Neural cell (in vitro differentiated cells): ENCODE measurements around the gene BMAL1. TPM values are rescaled to one million over a fixed set of nuclear protein-coding genes. Genes with fewer than 3 reads are reported as not detected.

Experiments used
- H2AFZ ChIP-seq: fragments of 200-600, 300-800 bp; sonication (generic), shearing (Covaris generic); 2 replicates; pipeline ENCODE4 v1.6.0; 2014; ENCODE audit warnings: low read depth, mild to moderate bottlenecking, antibody characterized with exemption, low read length, moderate library complexity
- H3F3A ChIP-seq: fragments of 200-600 bp; shearing (Covaris generic); 2 replicates; pipeline ENCODE4 v1.6.1; 2016; ENCODE audit warnings: mild to moderate bottlenecking, moderate library complexity, mixed read lengths, antibody characterized with exemption, low read length; ENCODE audit not compliant: insufficient read depth, poor library complexity, severe bottlenecking
- H3K27ac ChIP-seq: fragments of 200-600, 300-800 bp; sonication (generic), shearing (Covaris generic); 2 replicates; pipeline ENCODE4 v1.5.1; 2014; ENCODE audit warnings: mild to moderate bottlenecking, low read length, moderate library complexity
- H3K27me3 ChIP-seq: fragments of 300-800, 200-600 bp; sonication (generic), shearing (Covaris generic); 2 replicates; pipeline ENCODE4 v1.6.0; 2014; ENCODE audit warnings: mild to moderate bottlenecking, low read depth, low read length, moderate library complexity; ENCODE audit not compliant: insufficient read depth
- H3K36me3 ChIP-seq: fragments of 300-800, 200-600 bp; sonication (generic), shearing (Covaris generic); 2 replicates; pipeline ENCODE4 v1.5.1; 2014; ENCODE audit warnings: mild to moderate bottlenecking, antibody characterized with exemption, low read length, moderate library complexity; ENCODE audit not compliant: insufficient read depth
- H3K4me2 ChIP-seq: fragments of 300-800, 200-600 bp; sonication (generic), shearing (Covaris generic); 2 replicates; pipeline ENCODE4 v1.6.0; 2014; ENCODE audit warnings: mild to moderate bottlenecking, low read length
- H3K4me3 ChIP-seq: fragments of 300-800, 200-600 bp; sonication (generic), shearing (Covaris generic); 2 replicates; pipeline ENCODE4 v1.5.1; 2014; ENCODE audit warnings: mild to moderate bottlenecking, low read length, moderate library complexity
- H3K79me2 ChIP-seq: fragments of 200-600 bp; shearing (Covaris generic); replicated peaks from 2 replicates; pipeline ENCODE4 v1.6.0; 2014; ENCODE audit warnings: mild to moderate bottlenecking, low read length, moderate library complexity; ENCODE audit not compliant: insufficient read depth
- H3K9ac ChIP-seq: fragments of 300-800, 200-600 bp; sonication (generic), shearing (Covaris generic); 2 replicates; pipeline ENCODE4 v1.6.1; 2016; ENCODE audit warnings: mild to moderate bottlenecking, low read length, mixed read lengths
- H3K9me2 ChIP-seq: fragments of 200-600 bp; shearing (Covaris generic); 2 replicates; pipeline ENCODE4 v1.6.1; 2016; ENCODE audit warnings: mild to moderate bottlenecking, low read length, mixed read lengths; ENCODE audit not compliant: insufficient read depth
- H3K9me3 ChIP-seq: fragments of 200-600, 300-800 bp; sonication (generic), shearing (Covaris generic); 2 replicates; pipeline ENCODE4 v1.6.1; 2016; ENCODE audit warnings: mild to moderate bottlenecking, mixed run types, low read length, moderate library complexity, mixed read lengths
- H4K20me1 ChIP-seq: fragments of 200-600 bp; shearing (Covaris generic); 2 replicates; pipeline ENCODE4 v1.6.1; 2016; ENCODE audit warnings: mild to moderate bottlenecking, mixed run types; ENCODE audit not compliant: insufficient read depth
- CTCF ChIP-seq: fragments of 450-650 bp; IDR thresholded peaks from 2 replicates; pipeline ENCODE4 v1.5.1; 2014; ENCODE audit warnings: antibody characterized with exemption, mild to moderate bottlenecking, moderate library complexity; ENCODE audit not compliant: poor library complexity, severe bottlenecking
- EP300 ChIP-seq: fragments of 450-650 bp; conservative IDR thresholded peaks from 2 replicates; pipeline ENCODE4 v1.6.1; 2014; ENCODE audit warnings: antibody characterized with exemption, mild to moderate bottlenecking, moderate library complexity; ENCODE audit not compliant: poor library complexity, severe bottlenecking
- EZH2 ChIP-seq: fragments of 200-600, 300-800 bp; shearing (Covaris generic), sonication (generic); IDR thresholded peaks from 2 replicates; pipeline ENCODE4 v1.6.1; 2014; ENCODE audit warnings: antibody characterized with exemption, low read length, borderline replicate concordance, mild to moderate bottlenecking; ENCODE audit not compliant: insufficient read depth, poor library complexity, severe bottlenecking
- MXI1 ChIP-seq: fragments of 450-650 bp; conservative IDR thresholded peaks from 2 replicates; pipeline ENCODE4 v1.6.1; 2014; ENCODE audit warnings: antibody characterized with exemption, mild to moderate bottlenecking; ENCODE audit not compliant: poor library complexity, severe bottlenecking
- POLR2AphosphoS5 ChIP-seq: IDR thresholded peaks from 2 replicates; pipeline ENCODE4 v1.6.1; 2012
- RAD21 ChIP-seq: fragments of 450-650 bp; conservative IDR thresholded peaks from 2 replicates; pipeline ENCODE4 v1.6.1; 2014; ENCODE audit warnings: antibody characterized with exemption, mild to moderate bottlenecking, moderate library complexity
- REST ChIP-seq: IDR thresholded peaks from 2 replicates; pipeline ENCODE4 v1.6.1; 2012; ENCODE audit warnings: borderline replicate concordance
- SMC3 ChIP-seq: fragments of 450-650 bp; conservative IDR thresholded peaks from 2 replicates; pipeline ENCODE4 v1.6.1; 2014; ENCODE audit warnings: antibody characterized with exemption, mild to moderate bottlenecking, moderate library complexity; ENCODE audit not compliant: poor library complexity
- TAF1 ChIP-seq: IDR thresholded peaks from 2 replicates; pipeline ENCODE4 v1.6.1; 2012; ENCODE audit warnings: low read depth
- polyA plus RNA-seq: library from polyadenylated mRNA; depleted of rRNA; stranded (reverse); fragments of >200 nt; gene quantifications from 2 replicates; pipeline ENCODE4 v1.2.3, GENCODE V29; 2014

BMAL1 gene
- polyA plus RNA-seq, 1 donor from 2014 or later: 17.1 TPM

GRCh38 chr11:13229136-13229535, 48.5 kb upstream of the BMAL1 start:
- Histone ChIP-seq H3K27me3 (no peaks in the 10 kb centered on the region), H3K9me3 (no peaks in the 10 kb centered on the region), H3K9me2 (no peaks in the 10 kb centered on the region), H3K27ac (peak overlapping the region; percentile 17), H3K9ac (no peak overlapping the region), H3K4me3 (no peak overlapping the region), H2AFZ (no peak overlapping the region), H3F3A (no peaks in the 10 kb centered on the region), H4K20me1 (no peaks in the 10 kb centered on the region), H3K79me2 (no peaks in the 10 kb centered on the region), H3K4me2 (no peak overlapping the region), H3K36me3 (no peaks in the 10 kb centered on the region)
- TF ChIP-seq EZH2 (no peak), SMC3 (no peak), EP300 (no peak), MXI1 (no peak), POLR2AphosphoS5 (no peak), RAD21 (no peak), TAF1 (no peak), REST (no peak), CTCF (no peak)

- H3K79me2 ChIP-seq: no peaks in the 10 kb centered on the region
- H4K20me1 ChIP-seq: no peaks in the 10 kb centered on the region
- H3F3A ChIP-seq: no peaks in the 10 kb centered on the region
- H3K36me3 ChIP-seq: no peaks in the 10 kb centered on the region
- H3K9ac ChIP-seq: no peak overlapping the region
- no peak overlapping the region for H3K4me2 ChIP-seq
- no peak for TF ChIP-seq RAD21
- no peak for TF ChIP-seq CTCF
- no peak for TF ChIP-seq SMC3
- TF ChIP-seq REST: no peak
- TF ChIP-seq POLR2AphosphoS5: no peak
- no peak for TF ChIP-seq MXI1
- TF ChIP-seq EP300: no peak
- no peak for TF ChIP-seq TAF1
- no peak for TF ChIP-seq EZH2
- H2AFZ ChIP-seq: no peak overlapping the region
- no peaks in the 10 kb centered on the region for H3K9me3 ChIP-seq
- H3K9me2 ChIP-seq: no peaks in the 10 kb centered on the region
- no peak overlapping the region for H3K4me3 ChIP-seq
- no peak overlapping the region for H3K27ac ChIP-seq
- H3K27me3 ChIP-seq: no peaks in the 10 kb centered on the region
Measured at GRCh38 chr11:13229711-13230318, 47.8 kb upstream of the BMAL1 start.
